ENCODE measurements around the gene DNASE2. TPM values are rescaled to one million over a fixed set of nuclear protein-coding genes. Genes with fewer than 3 reads are reported as not detected.
"Not testable (repeated sequence)": the region's sequence is repeated elsewhere in the genome, so short reads cannot be mapped to it uniquely, and the experiment has no call there.

DNASE2 gene
- total RNA-seq, 2 experiments from 2014 or later = 10.4 to 11.1 TPM

DNA sequence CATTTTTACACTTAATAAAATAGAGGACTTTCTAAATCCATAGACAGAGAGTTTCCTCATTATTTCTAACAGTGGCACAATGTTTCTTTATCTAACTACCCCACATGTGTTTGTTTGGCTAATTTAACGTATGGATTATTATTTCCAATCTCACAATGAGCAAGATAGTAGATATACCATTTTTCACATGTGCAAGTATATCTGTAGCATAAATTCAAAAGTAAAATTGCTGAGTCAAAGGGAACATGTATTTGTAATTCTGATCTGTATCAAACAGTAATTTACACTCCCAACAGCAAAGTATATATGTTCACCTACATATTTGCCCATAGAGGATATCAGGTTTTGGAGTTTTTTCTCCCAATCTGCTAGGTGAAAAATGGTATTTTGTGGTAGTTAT is 24.6 kb downstream of the DNASE2 start:
- Mint-ChIP-seq H3K4me1 (ENCODE audit: low read depth) (no peaks in the 10 kb centered on the region), H3K27ac (no peak overlapping the region), H3K36me3 (ENCODE audit: low read depth) (no peaks in the 10 kb centered on the region), H3K4me3 (no peak overlapping the region), H3K27me3 (peaks cover 5% of the 10 kb centered on the region), H3K9me3 (no peaks in the 10 kb centered on the region)
- H3K9me3 ChIP-seq (ENCODE audit: control insufficient read depth in 1 of 2, insufficient read depth in 1 of 2, low read length in 2 of 2) = peaks cover 0 to 27% of the 10 kb centered on the region in 2 experiments
- no peaks in the 10 kb centered on the region for H3K36me3 ChIP-seq (ENCODE audit: insufficient read depth, low read length)
- no peaks in the 10 kb centered on the region for H3K27me3 ChIP-seq (ENCODE audit: control insufficient read depth in 1 of 2, insufficient read depth in 2 of 2, low read length in 2 of 2)
- DNase-seq (no peak), ATAC-seq (ENCODE audit: poor library complexity) (no peak)
- TF ChIP-seq, protein P1, sequence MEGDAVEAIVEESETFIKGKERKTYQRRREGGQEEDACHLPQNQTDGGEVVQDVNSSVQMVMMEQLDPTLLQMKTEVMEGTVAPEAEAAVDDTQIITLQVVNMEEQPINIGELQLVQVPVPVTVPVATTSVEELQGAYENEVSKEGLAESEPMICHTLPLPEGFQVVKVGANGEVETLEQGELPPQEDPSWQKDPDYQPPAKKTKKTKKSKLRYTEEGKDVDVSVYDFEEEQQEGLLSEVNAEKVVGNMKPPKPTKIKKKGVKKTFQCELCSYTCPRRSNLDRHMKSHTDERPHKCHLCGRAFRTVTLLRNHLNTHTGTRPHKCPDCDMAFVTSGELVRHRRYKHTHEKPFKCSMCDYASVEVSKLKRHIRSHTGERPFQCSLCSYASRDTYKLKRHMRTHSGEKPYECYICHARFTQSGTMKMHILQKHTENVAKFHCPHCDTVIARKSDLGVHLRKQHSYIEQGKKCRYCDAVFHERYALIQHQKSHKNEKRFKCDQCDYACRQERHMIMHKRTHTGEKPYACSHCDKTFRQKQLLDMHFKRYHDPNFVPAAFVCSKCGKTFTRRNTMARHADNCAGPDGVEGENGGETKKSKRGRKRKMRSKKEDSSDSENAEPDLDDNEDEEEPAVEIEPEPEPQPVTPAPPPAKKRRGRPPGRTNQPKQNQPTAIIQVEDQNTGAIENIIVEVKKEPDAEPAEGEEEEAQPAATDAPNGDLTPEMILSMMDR (IDR thresholded peaks at IDR 0.05) = no peak
- H3K4me3 ChIP-seq (ENCODE audit: low read length) = no peak overlapping the region
- CTCF ChIA-PET = no interaction called here
- no peak overlapping the region for H3K27ac ChIP-seq (ENCODE audit: low read depth in 1 of 2, low read length in 2 of 2)
- POLR2A ChIA-PET = no interaction called here
- intact Hi-C loops (cut with DNase I, micrococcal nuclease) = no loop called here
- H3K4me1 ChIP-seq (ENCODE audit: insufficient read depth, low read length) = no peaks in the 10 kb centered on the region

DNA sequence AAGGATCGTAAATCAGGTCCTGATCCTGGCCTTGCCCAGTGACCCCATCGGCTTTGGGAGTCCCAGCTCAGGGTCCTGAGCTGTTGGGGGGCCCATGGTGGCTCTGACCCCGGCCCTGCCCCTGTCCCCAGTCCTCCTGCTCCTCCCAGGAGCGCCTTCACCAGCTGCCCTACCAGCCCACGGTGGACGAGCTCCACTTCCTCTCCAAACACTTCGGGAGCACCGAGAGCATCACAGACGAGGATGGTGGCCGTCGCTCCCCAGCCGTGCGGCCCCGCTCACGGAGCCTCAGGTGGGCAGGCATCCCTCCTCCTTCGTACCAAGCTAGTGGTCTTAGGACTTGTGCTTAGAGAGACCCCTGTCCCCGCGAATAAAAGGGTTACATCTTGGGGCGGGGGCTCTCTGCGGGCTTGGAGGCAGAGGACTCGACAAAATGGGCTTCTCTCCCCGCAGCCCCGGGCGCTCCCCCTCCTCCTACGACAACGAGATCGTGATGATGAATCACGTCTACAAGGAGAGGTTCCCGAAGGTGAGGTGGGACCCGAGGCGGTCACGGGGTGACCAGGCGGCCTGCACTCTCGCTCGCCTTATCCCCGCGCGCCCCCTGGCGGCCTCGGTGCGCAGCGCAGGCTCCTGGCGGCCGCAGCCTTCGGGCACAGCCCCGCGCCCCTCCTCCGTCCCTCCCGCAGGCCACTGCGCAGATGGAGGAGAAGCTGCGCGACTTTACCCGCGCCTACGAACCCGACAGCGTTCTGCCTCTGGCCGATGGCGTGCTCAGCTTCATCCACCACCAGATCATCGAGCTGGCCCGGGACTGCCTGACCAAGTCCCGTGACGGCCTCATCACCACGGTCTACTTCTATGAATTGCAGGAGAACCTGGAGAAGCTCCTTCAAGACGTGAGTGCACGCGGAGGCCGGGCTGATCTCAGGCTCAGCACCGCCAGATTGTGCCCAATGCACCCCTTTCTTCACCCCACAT is 33.8 kb downstream of the DNASE2 start:
- peak; percentile 95 for ATAC-seq (ENCODE audit: poor library complexity)
- H3K9me3 Mint-ChIP-seq = no peaks in the 10 kb centered on the region
- H3K4me1 Mint-ChIP-seq (ENCODE audit: low read depth) = no peaks in the 10 kb centered on the region
- Histone ChIP-seq H3K9me3 (ENCODE audit: control insufficient read depth in 1 of 2, insufficient read depth in 1 of 2, low read length in 2 of 2) (no peaks in the 10 kb centered on the region), H3K4me1 (ENCODE audit: insufficient read depth, low read length) (peaks cover 11% of the 10 kb centered on the region), H3K4me3 (ENCODE audit: low read length) (peak overlapping the region; percentile 31), H3K27me3 (ENCODE audit: control insufficient read depth in 1 of 2, insufficient read depth in 2 of 2, low read length in 2 of 2) (peaks cover 29 to 41% of the 10 kb centered on the region in 2 experiments), H3K27ac (ENCODE audit: low read depth in 1 of 2, low read length in 2 of 2) (no peak overlapping the region), H3K36me3 (ENCODE audit: insufficient read depth, low read length) (no peaks in the 10 kb centered on the region)
- H3K36me3 Mint-ChIP-seq (ENCODE audit: low read depth) = no peaks in the 10 kb centered on the region
- intact Hi-C loops (cut with DNase I, micrococcal nuclease) = loop anchor here (1.0 to 2.0 kb wide), 7 partner anchors 51 to 171 kb away; no protein-coding TSS in a partner anchor
- DNase-seq = peak; percentile 59 to 88 (median 77)
- no peak overlapping the region for H3K4me3 Mint-ChIP-seq
- ChIA-PET POLR2A (interaction anchor here (0.7 to 1.9 kb wide), 6 partner anchors 41 to 113 kb away, joined by 3 to 7 read pairs (median 4); partner anchors contain the start of gene RNASEH2A), CTCF (interaction anchor here (0.6 to 3.3 kb wide), 18 partner anchors 10 to 247 kb away, joined by 3 to 29 read pairs (median 4); partner anchors contain the start of genes GET3 and HOOK2)
- TF ChIP-seq, protein P1 (IDR thresholded peaks at IDR 0.05) = peak; percentile 99
- peaks cover 43% of the 10 kb centered on the region for H3K27me3 Mint-ChIP-seq
- no peak overlapping the region for H3K27ac Mint-ChIP-seq

DNA sequence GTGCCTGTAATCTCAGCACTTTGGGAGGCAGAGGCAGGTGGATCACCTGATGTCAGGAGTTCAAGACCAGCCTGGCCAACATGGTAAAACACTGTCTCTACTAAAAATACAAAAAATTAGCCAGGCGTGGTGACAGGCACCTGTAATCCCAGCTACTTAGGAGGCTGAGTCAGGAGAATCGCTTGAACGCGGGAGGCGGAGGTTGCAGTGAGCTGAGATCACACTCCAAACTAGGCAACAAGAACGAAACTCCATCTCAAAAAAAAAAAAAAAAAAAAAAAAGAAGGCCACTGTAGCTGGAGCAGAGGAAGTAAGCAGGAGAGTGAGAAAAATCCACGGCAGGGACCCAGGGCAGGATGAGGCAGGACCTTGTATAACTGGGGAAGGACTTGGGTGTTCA is 34.6 kb downstream of the DNASE2 start:
- CTCF ChIA-PET = interaction anchor here (0.8 to 3.3 kb wide), 13 partner anchors 16 to 246 kb away, joined by 3 to 29 read pairs (median 5); partner anchors contain the start of genes GET3 and HOOK2
- not testable (repeated sequence) for H3K9me3 Mint-ChIP-seq; H3K4me3 ChIP-seq (ENCODE audit: low read length); H3K4me3 Mint-ChIP-seq; ATAC-seq (ENCODE audit: poor library complexity); H3K27ac ChIP-seq (ENCODE audit: low read depth in 1 of 2, low read length in 2 of 2); H3K36me3 ChIP-seq (ENCODE audit: insufficient read depth, low read length); H3K27ac Mint-ChIP-seq; H3K36me3 Mint-ChIP-seq (ENCODE audit: low read depth); DNase-seq; H3K9me3 ChIP-seq (ENCODE audit: control insufficient read depth in 1 of 2, insufficient read depth in 1 of 2, low read length in 2 of 2); H3K4me1 Mint-ChIP-seq (ENCODE audit: low read depth)
- Histone ChIP-seq H3K27me3 (ENCODE audit: control insufficient read depth in 1 of 2, insufficient read depth in 2 of 2, low read length in 2 of 2) (peaks cover 36 to 48% of the 10 kb centered on the region in 2 experiments), H3K4me1 (ENCODE audit: insufficient read depth, low read length) (peaks cover 12% of the 10 kb centered on the region)
- POLR2A ChIA-PET = interaction anchor here (0.7 to 1.9 kb wide), 6 partner anchors 40 to 113 kb away, joined by 3 to 7 read pairs (median 4); partner anchors contain the start of gene RNASEH2A
- peaks cover 51% of the 10 kb centered on the region for H3K27me3 Mint-ChIP-seq
- intact Hi-C loops (cut with DNase I, micrococcal nuclease) = loop anchor here (1.0 to 2.0 kb wide), 7 partner anchors 50 to 170 kb away; no protein-coding TSS in a partner anchor
